OCI-LY1 (cell line): Measurements from ENCODE around the gene GFPT1.

ENCODE experiments used
- H2AFZ ChIP-seq: fragments of 200-600 bp; sonication (generic), shearing (Covaris generic); 2 replicates; pipeline ENCODE4 v1.6.0; 2014; ENCODE audit warnings: antibody characterized with exemption, mild to moderate bottlenecking, low read length
- H3F3A ChIP-seq: fragments of 200-600 bp; sonication (generic), shearing (Covaris generic); 2 replicates; pipeline ENCODE4 v1.6.0; 2014; ENCODE audit warnings: mild to moderate bottlenecking, antibody characterized with exemption, low read length, moderate library complexity; ENCODE audit not compliant: insufficient read depth
- H3K27ac ChIP-seq: fragments of 200-600 bp; sonication (generic); 2 replicates; pipeline ENCODE4 v1.5.1; 2014; ENCODE audit warnings: low read length, mixed run types, mild to moderate bottlenecking, low read depth; ENCODE audit not compliant: poor library complexity, severe bottlenecking
- H3K27me3 ChIP-seq: fragments of 200-600 bp; sonication (generic); 2 replicates; pipeline ENCODE4 v1.6.0; 2014; ENCODE audit warnings: antibody characterized with exemption, mild to moderate bottlenecking, low read length, moderate library complexity; ENCODE audit not compliant: insufficient read depth
- H3K36me3 ChIP-seq: fragments of 200-600 bp; sonication (generic); 2 replicates; pipeline ENCODE4 v1.6.1; 2014; ENCODE audit warnings: mild to moderate bottlenecking, antibody characterized with exemption, low read length, moderate library complexity, mixed read lengths; ENCODE audit not compliant: insufficient read depth
- H3K4me1 ChIP-seq: fragments of 200-600 bp; sonication (generic); 2 replicates; pipeline ENCODE4 v1.5.1; 2014; ENCODE audit warnings: mild to moderate bottlenecking, low read length, moderate library complexity; ENCODE audit not compliant: insufficient read depth, severe bottlenecking
- H3K4me2 ChIP-seq: fragments of 200-600 bp; sonication (generic), shearing (Covaris generic); 2 replicates; pipeline ENCODE4 v1.6.1; 2014; ENCODE audit warnings: low read length
- H3K4me3 ChIP-seq: fragments of 200-600 bp; sonication (generic); 2 replicates; pipeline ENCODE4 v1.5.1; 2014; ENCODE audit warnings: low read length, low read depth, mild to moderate bottlenecking, mixed read lengths; ENCODE audit not compliant: poor library complexity, severe bottlenecking
- H3K79me2 ChIP-seq: fragments of 200-600 bp; shearing (Covaris generic); 2 replicates; pipeline ENCODE4 v1.6.1; 2016; ENCODE audit warnings: mixed run types, low read length, mixed read lengths; ENCODE audit not compliant: insufficient read depth
- H3K9ac ChIP-seq: fragments of 200-600 bp; sonication (generic), shearing (Covaris generic); 2 replicates; pipeline ENCODE4 v1.6.1; 2014; ENCODE audit warnings: mild to moderate bottlenecking, low read length, mixed read lengths
- H3K9me2 ChIP-seq: fragments of 200-600 bp; sonication (generic), shearing (Covaris generic); 2 replicates; pipeline ENCODE4 v1.6.1; 2014; ENCODE audit warnings: low read depth, mild to moderate bottlenecking, low read length, mixed read lengths
- H3K9me3 ChIP-seq: fragments of 200-600 bp; shearing (Covaris generic); 2 replicates; pipeline ENCODE4 v1.6.1; 2014; ENCODE audit warnings: low read length, mixed read lengths
- H4K20me1 ChIP-seq: fragments of 200-600 bp; sonication (generic), shearing (Covaris generic); 2 replicates; pipeline ENCODE4 v1.6.0; 2016; ENCODE audit warnings: mild to moderate bottlenecking, low read length; ENCODE audit not compliant: insufficient read depth
- EZH2 ChIP-seq: fragments of 200-600 bp; sonication (generic), shearing (Covaris generic); IDR thresholded peaks from 2 replicates; pipeline ENCODE4 v1.8.0; 2017; ENCODE audit warnings: borderline replicate concordance, mixed run types, mild to moderate bottlenecking, antibody characterized with exemption, low read length, moderate library complexity, mixed read lengths
- TF ChIP-seq, protein P1 (sequence below): fragments of 200-600 bp; sonication (generic), shearing (Covaris generic); IDR thresholded peaks from 2 replicates; pipeline ENCODE4 v1.5.1; 2017; ENCODE audit warnings: mild to moderate bottlenecking, antibody characterized with exemption, low read length, moderate library complexity, mixed read lengths

The GFPT1 gene

GRCh38 chr2:69298261-69298660, 88.8 kb downstream of the GFPT1 start:
- H3K4me3 ChIP-seq: no peak overlapping the region
- H3K79me2 ChIP-seq: no peaks in the 10 kb centered on the region
- H3K36me3 ChIP-seq: no peaks in the 10 kb centered on the region
- TF ChIP-seq, protein P1, sequence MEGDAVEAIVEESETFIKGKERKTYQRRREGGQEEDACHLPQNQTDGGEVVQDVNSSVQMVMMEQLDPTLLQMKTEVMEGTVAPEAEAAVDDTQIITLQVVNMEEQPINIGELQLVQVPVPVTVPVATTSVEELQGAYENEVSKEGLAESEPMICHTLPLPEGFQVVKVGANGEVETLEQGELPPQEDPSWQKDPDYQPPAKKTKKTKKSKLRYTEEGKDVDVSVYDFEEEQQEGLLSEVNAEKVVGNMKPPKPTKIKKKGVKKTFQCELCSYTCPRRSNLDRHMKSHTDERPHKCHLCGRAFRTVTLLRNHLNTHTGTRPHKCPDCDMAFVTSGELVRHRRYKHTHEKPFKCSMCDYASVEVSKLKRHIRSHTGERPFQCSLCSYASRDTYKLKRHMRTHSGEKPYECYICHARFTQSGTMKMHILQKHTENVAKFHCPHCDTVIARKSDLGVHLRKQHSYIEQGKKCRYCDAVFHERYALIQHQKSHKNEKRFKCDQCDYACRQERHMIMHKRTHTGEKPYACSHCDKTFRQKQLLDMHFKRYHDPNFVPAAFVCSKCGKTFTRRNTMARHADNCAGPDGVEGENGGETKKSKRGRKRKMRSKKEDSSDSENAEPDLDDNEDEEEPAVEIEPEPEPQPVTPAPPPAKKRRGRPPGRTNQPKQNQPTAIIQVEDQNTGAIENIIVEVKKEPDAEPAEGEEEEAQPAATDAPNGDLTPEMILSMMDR: no peak
- TF ChIP-seq EZH2: no peak
- no peak overlapping the region for H3K4me2 ChIP-seq
- H3K9me2 ChIP-seq: no peaks in the 10 kb centered on the region
- H3F3A ChIP-seq: no peaks in the 10 kb centered on the region
- H3K27ac ChIP-seq: no peak overlapping the region
- no peaks in the 10 kb centered on the region for H3K27me3 ChIP-seq
- H4K20me1 ChIP-seq: no peaks in the 10 kb centered on the region
- no peaks in the 10 kb centered on the region for H3K9me3 ChIP-seq
- H2AFZ ChIP-seq: no peak overlapping the region
- no peaks in the 10 kb centered on the region for H3K4me1 ChIP-seq
- H3K9ac ChIP-seq: no peak overlapping the region

GRCh38 chr2:69297216-69297615, 89.8 kb downstream of the GFPT1 start:
- Histone ChIP-seq H3K79me2 (no peaks in the 10 kb centered on the region), H2AFZ (no peak overlapping the region), H3K27ac (no peak overlapping the region), H3K4me2 (no peak overlapping the region), H3K9me2 (no peaks in the 10 kb centered on the region), H3F3A (no peaks in the 10 kb centered on the region), H3K9me3 (no peaks in the 10 kb centered on the region), H4K20me1 (no peaks in the 10 kb centered on the region), H3K27me3 (no peaks in the 10 kb centered on the region), H3K4me1 (no peaks in the 10 kb centered on the region), H3K9ac (no peak overlapping the region), H3K4me3 (no peak overlapping the region), H3K36me3 (no peaks in the 10 kb centered on the region)
- TF ChIP-seq EZH2: no peak
- TF ChIP-seq, protein P1: no peak

GRCh38 chr2:69296421-69296820, 90.6 kb downstream of the GFPT1 start:
- Histone ChIP-seq H3K9ac (no peak overlapping the region), H3K4me3 (no peak overlapping the region), H3K4me1 (no peaks in the 10 kb centered on the region), H2AFZ (no peak overlapping the region), H3K27ac (no peak overlapping the region), H3K27me3 (no peaks in the 10 kb centered on the region), H3K9me3 (no peaks in the 10 kb centered on the region), H4K20me1 (no peaks in the 10 kb centered on the region), H3K9me2 (no peaks in the 10 kb centered on the region), H3F3A (no peaks in the 10 kb centered on the region), H3K36me3 (no peaks in the 10 kb centered on the region), H3K4me2 (no peak overlapping the region), H3K79me2 (no peaks in the 10 kb centered on the region)
- no peak for TF ChIP-seq EZH2
- TF ChIP-seq, protein P1: no peak
